ENCODE data around the gene NBAS.

NBAS gene

GRCh38 chr2:15560988-15561573 lies at the start of gene NBAS:
TSS of gene NBAS (minus strand) at chr2:15561334. CDS start at chr2:15561304, 30 bp downstream.
- DNase-seq, result peak; percentile 27 to 72

- DNase-seq, result no peak
Measured at GRCh38 chr2:15610430-15610952, 49.4 kb upstream of the NBAS start.

- DNase-seq, result no peak
Measured at GRCh38 chr2:15609341-15610042, 48.4 kb upstream of the NBAS start.

GRCh38 chr2:15608392-15608761 lies 47.2 kb upstream of the NBAS start:
- no peak for DNase-seq

- no peak for DNase-seq
Measured at GRCh38 chr2:15607709-15608391, 46.7 kb upstream of the NBAS start.

GRCh38 chr2:15606481-15607441 lies 45.6 kb upstream of the NBAS start:
- no peak for DNase-seq

- no peak for DNase-seq
Measured at GRCh38 chr2:15605721-15606120, 44.6 kb upstream of the NBAS start.

GRCh38 chr2:15603948-15604347 lies 42.8 kb upstream of the NBAS start:
- DNase-seq, result no peak

- DNase-seq, result no peak
Measured at GRCh38 chr2:15603044-15603765, 42.1 kb upstream of the NBAS start.

- no peak for DNase-seq
Measured at GRCh38 chr2:15602393-15602792, 41.3 kb upstream of the NBAS start.

- DNase-seq, result no peak
Measured at GRCh38 chr2:15601681-15602080, 40.5 kb upstream of the NBAS start.

- no peak for DNase-seq
Measured at GRCh38 chr2:15599994-15600393, 38.9 kb upstream of the NBAS start.

- DNase-seq, result no peak
Measured at GRCh38 chr2:15596968-15597367, 35.8 kb upstream of the NBAS start.

- DNase-seq, result no peak
Measured at GRCh38 chr2:15596350-15596749, 35.2 kb upstream of the NBAS start.

GRCh38 chr2:15595936-15596335 lies 34.8 kb upstream of the NBAS start:
- DNase-seq, result no peak

GRCh38 chr2:15595342-15595905 lies 34.3 kb upstream of the NBAS start:
- DNase-seq, result no peak

- DNase-seq, result no peak
Measured at GRCh38 chr2:15594291-15595256, 33.4 kb upstream of the NBAS start.

GRCh38 chr2:15593327-15593705 lies 32.2 kb upstream of the NBAS start:
- no peak for DNase-seq

- peak; percentile 70 to 84 for DNase-seq
Measured at GRCh38 chr2:15591692-15592463, 30.7 kb upstream of the NBAS start, which contains the start of gene DDX1. TSS of gene DDX1 (plus strand) at chr2:15591868. CDS start at chr2:15591934, 66 bp downstream.

GRCh38 chr2:15591373-15591691 lies 30.2 kb upstream of the NBAS start:
- no peak for DNase-seq
